Effector CD4-positive, alpha-beta T cell (primary cell): ENCODE measurements around the gene PRSS36.
A peak's percentile ranks its signal among the peaks of the same experiment; 100 is the strongest.
"Not testable (repeated sequence)": the region's sequence is repeated elsewhere in the genome, so short reads cannot be mapped to it uniquely, and the experiment has no call there.

Experiments used
- DNase-seq: peaks from one replicate; pipeline ENCODE4 v3.0.0-alpha.2; 2020

The PRSS36 gene

DNA sequence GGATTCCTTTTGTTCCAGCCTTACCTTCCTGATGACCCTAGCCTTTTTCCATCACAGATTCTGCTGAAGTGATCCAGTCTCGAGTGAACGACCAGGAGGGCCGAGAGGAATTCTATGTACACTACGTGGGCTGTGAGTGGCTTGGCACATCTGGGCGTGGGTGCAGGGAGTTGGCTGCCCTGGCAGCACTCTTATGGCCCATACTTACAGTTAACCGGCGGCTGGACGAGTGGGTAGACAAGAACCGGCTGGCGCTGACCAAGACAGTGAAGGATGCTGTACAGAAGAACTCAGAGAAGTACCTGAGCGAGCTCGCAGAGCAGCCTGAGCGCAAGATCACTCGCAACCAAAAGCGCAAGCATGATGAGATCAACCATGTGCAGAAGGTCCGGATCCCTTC, 29.7 kb downstream of the PRSS36 start:
- DNase-seq = no peak

DNA sequence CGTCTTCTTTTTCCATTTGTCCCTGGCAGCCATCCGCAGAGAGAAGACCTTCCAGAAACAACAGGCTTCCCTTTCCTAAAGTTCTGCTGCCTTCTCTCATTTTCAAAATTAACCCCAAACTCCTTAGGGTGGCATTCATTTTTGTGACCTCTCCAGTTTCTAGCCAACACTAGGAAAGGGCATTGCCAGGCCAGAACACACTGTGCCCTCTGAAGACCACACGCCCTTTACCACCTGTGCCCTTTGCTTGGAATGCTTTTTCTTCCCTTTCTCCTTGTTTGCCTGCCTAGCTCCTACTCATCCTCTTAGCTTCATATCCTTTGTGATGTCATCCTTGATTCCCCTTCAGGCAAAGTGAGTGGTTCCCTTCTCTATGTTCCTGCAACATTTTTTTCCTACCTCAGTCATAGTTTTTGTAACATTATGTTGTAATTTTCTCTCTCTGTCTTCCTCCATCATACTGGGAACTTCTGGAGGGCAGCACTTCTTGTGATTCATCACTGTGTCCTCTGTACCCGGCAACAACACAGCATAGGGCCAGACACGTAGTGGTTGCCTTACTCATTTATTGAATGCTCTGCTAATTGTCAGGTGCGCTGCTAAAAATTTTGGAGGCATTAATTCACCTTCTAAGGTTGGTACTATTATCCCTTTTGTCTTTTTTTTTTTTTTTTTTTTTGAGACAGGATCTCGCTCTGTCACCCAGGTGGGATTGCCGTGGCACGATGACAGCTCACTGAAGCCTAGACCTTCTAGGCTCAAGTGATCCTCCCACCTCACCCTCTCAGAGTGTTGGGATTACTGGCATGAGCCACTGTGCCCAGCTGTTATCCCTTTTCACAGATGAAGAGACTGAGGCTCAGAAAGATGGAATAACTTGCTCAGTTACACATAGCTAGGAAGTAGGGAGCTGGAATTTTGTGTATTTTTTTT, 31.4 kb downstream of the PRSS36 start:
- DNase-seq = no peak

DNA sequence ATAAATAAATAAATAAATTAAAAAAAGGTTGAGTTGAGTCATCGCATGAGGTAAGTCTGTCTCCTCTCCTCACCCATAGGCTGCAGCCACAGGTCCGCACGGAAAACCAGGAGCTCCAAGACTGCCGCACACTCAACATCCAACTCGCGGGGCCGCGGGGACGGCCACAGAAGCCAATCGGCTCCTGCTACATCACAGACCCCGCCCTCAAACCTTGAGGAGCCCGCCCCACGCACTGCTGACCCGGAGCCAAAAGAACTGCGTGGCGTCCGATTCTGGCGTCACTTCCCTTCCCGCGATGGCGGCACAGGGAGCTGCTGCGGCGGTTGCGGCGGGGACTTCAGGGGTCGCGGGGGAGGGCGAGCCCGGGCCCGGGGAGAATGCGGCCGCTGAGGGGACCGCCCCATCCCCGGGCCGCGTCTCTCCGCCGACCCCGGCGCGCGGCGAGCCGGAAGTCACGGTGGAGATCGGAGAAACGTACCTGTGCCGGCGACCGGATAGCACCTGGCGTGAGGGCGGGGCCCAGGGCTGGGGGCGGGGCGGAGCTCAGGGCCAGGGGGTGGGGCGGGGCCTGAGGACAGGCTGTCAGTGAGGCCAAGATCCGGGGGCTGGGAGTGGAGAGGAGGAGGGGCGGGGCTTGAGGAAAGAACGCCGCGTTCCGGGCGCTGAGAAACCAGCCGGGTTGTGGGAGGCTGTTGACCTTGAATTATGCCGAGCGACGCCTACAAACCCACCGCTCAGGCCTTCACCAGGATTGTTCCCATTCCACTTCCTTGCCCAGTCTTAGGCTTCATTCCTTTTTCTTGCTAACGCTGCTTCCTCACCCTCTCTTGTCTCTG, 32.3 kb downstream of the PRSS36 start, which contains the start of gene KAT8:
KAT8 (plus strand) TSS at position 281 of the 839 bp plus-strand sequence; CDS start at position 299, 18 bp downstream.
- peak; percentile 97 for DNase-seq

DNA sequence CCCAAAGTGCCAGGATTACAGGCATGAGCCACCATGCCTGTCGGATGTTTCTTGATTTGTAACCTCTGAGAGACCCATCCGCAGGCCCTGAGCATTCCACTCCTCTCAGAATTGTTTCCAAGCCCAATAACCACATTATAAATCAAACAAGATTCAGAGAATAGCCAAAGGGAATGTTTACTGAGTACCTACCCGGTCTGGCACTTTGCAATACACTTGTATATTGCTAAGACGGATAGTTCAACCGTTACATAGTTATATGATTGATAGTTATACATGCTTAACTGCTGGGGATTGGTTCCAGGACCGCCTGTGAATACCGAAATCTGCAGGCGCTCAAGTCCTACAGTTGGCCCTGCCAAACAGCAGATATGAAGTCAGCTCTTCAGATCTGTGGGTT, 35.4 kb downstream of the PRSS36 start:
- DNase-seq = no peak

DNA sequence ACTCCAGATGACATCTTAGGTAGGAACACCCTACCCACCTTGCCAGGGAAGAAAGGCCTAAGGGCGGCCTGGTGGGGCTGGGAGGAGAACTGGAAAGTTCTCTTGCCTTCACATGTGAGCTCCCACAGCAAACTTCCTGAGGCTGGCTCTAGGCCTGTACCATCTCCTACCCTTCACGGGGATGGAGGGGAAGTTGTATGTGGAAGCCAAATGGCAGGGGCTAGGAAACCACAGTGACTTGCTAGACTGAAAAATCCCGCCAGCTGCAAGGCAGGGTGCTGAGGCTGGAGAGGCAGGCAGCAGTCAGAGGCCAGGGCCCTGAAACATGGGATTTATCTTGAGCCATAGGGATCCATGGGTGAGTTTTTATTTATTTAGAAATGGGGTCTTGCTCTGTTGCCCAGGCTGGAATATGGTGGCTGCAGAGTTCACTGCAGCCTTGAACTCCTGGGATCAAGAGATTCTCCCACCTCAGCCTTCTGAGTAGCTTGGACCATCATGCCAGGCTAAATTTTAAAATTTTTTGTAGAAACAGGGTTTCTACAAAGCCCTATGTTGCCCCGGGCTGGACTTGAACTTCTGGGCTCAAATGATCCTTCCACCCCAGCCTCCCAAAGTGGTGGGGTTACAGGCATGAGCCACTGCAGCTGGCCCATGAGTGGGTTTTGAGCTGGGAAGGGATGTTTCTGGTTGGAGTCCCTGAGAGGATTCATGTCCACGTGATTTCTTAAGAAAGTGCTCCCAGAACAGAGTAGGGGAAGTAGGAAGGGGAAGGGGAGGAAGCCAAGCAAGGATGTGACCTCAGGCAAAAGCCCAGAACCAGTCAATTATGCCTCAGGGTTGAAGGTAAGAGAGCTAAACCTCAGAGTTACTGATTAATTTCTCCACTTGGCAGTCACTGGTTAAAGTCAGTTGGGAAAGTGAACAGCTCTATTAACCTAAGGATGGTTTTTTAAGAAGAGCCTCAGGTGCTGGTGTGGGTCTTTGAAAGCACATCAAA, 36.4 kb downstream of the PRSS36 start:
- no peak for DNase-seq

DNA sequence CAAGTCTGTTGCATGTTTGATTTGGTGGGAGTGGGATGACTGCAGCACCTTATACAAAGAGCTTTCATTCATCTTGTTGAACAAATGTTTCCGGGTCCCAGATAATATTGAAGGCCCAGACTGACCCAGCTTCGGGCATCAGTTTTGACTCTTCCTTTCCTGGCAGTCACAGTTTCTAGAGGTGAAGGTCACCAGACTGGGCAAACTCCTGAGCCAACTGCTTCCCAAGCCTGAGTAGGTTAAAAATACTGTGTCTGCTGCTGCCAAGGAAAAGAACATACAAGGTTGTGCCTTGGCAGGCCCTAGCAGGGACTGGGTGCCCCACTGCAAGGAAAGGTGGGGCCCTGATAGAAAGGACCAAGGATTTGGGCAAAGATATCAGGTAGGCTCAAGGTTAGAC, 37.2 kb downstream of the PRSS36 start:
- DNase-seq = no peak

DNA sequence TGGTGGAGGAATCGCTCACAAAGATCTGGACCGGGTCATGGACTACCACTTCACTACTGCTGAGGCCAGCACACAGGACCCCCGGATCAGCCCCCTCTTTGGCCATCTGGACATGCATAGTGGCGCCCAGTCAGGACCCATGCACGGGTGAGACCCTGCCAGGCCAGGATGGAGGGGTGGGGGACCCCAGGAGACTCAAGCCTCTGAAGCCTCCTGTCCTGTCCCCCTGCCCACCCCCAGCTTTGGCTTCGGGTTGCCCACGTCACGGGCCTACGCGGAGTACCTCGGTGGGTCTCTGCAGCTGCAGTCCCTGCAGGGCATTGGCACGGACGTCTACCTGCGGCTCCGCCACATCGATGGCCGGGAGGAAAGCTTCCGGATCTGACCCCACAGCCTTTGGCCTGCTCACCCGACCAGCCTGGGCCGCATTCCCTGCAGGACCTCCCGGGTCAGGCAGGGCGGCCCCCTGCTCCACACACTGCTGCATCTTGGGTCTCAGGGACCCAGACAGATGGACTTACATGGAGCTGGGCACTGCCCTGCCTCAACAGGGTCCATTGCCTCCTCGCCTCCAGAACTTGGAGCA, 37.9 kb downstream of the PRSS36 start:
- no peak for DNase-seq

DNA sequence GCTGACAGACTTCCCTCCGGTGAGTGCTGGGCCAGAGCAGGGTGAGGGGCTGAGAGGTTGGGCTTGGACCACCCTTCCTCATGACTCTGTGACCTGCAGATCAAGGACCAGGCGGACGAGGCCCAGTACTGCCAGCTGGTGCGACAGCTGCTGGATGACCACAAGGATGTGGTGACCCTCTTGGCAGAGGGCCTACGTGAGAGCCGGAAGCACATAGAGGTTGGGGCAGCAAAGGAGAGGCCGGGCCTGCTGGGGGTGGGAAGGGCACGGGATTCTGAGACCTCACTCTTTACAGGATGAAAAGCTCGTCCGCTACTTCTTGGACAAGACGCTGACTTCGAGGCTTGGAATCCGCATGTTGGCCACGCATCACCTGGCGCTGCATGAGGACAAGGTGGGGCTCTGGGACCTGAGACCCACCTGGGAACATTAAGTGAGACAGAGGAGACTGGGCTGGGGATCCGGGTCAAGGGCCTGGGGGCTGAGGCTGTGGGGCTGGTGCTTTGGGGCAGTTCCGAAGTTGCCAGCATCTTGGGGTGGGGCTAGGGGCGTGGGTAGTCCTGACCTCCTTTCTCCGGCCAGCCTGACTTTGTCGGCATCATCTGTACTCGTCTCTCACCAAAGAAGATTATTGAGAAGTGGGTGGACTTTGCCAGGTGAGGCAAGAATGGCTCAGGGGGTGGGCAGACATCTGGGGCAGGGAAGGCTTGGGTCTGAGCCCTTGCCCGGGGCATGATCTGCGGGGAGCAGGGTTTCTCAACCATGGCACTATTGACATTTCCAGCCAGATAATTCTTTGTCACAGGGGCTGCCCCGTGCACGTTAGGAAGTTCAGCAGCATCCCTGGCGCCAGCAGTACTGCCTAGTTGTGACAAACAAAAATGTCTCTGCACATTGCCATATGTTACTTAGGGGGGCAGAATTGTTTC, 39.5 kb downstream of the PRSS36 start:
- DNase-seq = no peak

DNA sequence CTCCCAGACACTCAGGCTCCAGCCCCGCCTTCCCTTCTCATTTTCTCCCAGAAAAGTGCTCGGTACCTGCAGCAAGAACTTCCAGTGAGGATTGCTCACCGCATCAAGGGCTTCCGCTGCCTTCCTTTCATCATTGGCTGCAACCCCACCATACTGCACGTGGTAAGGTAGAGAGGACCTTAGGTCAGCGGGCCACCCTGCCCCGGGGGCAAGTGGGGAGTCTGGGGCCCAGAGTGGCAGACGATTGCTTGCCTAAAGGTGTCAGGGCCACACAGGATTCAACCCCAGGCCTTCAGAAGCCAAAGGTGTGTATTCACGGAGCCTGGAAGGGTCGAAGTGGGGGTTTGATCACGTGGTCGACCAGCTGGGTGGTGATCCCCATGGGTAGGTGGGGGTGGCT, 40.2 kb downstream of the PRSS36 start:
- no peak for DNase-seq

DNA sequence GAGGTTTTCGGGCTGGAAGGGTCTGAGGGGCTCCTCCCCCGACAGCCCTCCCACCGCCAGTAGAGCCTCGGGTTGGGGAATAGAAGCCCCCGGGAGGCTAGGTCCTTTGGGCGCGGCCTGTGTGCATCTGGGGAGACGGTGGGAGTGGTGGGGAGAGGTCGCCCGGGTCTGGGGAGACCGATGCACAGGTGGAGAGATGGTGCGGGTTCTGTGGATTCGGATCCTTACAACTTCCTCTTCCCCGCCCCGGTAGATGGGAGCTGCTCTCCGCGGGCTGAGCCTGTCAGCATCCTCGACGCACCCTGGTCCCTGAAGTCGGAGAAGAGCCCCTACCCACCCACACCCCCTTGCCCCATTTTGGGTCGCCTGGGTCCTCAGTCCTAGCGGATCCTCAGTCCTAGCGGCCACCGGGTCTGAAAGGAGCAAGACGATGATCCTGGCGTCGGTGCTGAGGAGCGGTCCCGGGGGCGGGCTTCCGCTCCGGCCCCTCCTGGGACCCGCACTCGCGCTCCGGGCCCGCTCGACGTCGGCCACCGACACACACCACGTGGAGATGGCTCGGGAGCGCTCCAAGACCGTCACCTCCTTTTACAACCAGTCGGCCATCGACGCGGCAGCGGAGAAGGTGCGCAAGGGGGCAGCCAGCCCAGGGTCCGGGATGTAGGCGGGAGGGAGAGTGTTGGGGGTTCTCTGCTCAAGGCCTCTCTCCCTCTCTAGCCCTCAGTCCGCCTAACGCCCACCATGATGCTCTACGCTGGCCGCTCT, 40.9 kb downstream of the PRSS36 start:
- no peak for DNase-seq

DNA sequence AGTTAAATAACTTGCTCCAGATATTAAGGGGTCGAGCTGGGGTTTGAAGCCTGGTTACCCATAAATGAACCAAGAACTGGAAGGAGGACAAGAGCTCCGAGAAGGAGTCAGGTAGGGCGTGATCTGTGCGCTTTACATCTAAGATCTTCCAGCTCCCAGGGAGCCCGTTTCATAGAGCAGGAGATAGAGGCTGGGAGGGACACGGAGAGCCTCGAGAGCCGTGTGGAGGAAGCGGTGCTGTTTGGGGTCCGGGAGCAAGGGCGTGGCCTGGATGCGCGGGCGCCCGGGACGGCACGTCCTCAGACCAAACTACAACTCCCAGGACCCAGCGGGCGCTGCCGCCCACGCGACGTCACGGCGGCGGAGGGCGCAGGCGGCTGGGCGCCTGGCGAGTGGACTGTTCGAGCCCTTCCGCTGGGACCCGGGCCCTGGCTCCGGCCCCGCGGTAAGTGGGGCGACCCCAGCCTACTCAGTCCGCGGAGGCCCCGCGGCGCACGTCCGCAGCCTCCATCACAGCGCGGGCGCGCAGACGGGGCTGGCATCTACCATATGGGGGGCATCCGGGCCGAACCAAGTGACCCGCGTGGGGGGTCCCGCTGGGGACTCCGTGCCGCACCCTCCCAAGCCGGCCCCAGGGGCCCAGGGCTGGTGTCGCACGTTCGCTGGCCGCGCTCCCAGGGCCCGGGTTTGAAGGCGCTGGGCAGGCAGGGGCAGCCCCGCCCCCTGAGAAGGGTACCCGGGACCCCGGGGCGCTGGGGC, 41.7 kb downstream of the PRSS36 start, which contains the start of gene BCKDK:
BCKDK (plus strand) TSS at position 352 of the 759 bp plus-strand sequence. CDS start 838 bp downstream, outside the sequence.
- peak; percentile 33 for DNase-seq

DNA sequence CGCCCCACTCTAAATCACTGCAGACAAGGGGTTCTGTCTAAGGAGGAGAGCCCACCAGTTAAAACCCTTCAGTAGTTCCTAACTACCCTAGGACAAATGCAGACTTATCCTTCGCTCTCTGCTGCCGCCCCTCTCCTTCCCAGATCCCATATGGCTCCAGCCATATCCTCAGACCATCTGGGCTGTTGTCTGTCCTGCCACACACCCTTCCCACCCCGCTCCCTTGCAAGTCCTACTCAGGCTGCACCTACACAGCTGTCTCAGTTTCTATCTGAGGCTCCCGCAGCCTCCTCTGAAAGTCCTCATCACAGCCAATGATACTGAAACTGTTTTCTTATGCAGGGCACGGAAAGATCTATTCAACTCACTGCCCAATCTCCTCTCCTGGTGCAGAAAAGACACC, 42.4 kb downstream of the PRSS36 start:
- no peak for DNase-seq

DNA sequence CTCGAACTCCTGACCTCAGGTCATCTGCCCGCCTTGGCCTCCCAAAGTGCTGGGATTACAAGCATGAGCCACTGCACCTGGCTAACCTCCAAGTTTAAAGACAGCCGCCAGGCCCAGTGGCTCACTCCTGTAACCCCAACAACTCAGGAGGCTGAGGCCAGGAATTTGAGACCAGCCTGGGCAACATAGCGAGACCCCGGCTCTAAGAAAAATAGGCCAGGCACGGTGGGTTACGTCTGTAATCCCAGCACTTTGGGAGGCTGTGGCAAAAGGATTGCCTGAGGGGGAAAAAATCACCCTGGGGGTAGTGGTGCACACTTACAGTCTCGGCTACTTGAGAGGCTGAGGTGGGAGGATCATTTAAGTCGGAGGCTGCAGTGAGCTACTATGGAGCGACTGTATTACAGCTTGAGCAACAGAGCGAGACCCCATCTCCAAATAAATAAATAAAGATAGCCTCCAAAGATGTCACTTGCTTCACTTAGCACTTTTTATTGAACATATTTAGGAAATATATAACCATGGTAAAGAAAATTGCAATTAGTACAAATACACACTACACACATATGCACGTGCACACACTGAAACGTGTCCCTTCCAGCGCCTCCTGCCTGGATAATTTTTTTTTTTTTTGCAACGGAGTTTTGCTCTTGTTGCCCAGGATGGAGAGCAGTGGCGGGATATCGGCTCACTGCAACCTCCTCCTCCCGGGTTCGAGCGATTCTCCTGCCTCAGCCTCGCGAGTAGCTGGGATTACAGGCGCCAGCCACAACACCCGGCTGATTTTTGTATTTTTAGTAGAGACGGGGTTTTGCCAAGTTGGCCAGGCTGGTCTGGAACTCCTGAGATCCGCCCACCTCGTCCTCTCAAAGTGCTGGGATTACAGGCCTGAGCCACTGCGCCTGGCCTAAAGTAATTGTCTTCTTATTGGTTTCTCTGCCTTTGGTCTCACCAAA, 43.1 kb downstream of the PRSS36 start:
- no peak for DNase-seq

DNA sequence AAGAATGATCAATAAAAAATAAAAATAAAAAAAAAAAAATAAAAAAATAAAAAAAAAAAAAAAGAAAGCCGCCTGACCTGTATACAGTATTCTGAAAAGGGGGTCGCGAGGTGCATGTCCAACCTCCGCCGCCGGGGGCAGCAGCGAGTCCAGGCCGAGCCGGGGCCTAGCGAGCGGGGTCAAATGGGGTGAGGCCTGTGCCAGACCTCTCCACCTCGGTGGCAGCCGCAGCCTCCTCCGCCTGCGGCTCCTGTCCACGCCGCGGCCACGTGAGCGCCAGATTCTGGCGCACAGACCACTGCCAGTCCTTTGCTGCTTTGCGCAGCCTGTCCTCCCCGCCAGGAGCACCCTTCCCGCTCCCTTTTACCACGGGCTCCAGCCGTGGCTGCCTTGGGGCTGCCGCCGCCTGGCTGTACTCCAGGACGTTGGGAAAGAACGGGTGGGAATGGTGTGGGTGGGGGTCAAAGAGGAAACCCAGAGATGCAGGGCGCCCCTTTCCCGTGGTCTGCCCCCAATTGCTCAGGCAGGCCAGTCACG, 44.1 kb downstream of the PRSS36 start:
- DNase-seq = peak; percentile 68

DNA sequence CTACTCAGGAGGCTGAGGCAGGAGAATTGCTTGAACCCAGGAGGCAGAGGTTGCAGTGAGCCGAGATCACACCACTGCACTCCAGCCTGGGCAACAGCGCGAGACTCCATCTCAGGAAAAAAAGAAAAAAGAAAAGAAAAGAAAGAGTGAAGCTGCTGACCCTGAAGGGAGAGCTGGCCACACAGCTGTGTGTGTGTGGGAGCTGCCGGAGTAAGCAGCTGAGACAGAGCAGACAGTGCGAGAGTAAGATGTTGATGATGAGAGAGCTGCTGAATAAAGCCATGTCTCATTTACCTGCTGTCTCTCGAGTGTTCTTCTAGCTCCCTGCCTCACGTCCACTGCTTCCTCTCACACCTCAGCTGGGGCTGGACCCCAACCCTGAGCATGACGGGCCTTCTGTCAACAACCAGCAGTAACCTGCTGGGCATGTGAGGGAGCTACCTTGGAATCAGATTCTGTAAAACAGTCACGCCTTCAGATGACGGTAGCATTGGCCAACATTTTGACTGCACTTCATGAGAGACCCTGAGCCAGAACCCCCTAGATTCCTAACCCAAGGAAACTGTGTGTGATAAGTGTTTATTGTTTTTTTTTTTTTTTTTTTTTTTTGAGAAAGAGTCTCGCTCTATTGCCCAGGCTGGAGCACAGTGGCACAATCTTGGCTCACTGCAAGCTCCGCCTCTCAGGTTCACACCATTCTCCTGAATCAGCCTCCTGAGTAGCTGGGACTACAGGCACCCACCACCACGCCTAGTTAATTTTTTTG, 48.8 kb downstream of the PRSS36 start:
- not testable (repeated sequence) for DNase-seq

DNA sequence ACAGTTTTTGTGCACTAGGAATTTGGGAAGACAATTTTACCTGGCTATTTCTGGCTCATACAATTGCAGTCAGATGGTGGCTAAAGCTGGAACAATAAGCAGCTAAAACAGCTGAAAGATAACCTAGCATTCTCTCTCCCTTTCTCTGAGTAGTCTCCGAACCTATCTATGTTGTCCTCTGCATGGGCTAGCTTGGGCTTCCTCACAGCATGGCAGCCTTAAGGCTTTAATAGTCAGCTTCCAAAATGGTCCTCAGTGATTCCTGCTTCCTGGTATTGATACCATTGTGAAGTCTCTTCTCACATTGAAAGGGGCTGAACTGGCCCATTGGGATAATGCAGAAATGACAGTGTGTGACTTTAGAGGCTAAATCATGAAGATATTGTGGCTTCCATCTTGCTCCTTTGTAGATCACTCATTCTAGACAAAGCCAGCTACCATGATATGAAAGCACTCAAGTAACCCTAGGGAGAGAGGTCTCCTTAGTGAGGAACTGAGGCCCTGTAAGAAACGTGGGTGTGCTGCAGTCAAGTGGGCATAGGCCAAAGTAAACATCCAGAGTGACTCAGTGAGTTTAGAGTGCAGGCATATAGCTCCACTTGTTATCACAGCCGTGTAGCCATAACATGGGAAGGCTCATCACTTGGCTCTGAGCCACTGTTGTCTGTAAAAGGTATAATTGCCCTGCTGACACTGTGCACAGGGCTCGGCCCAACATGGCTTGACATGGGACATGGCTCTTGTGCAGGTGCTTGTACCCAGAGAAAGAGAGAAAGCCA, 49.8 kb downstream of the PRSS36 start:
- DNase-seq = no peak
